Measurements from ENCODE around the gene ENG.

Gene ENG

DNA sequence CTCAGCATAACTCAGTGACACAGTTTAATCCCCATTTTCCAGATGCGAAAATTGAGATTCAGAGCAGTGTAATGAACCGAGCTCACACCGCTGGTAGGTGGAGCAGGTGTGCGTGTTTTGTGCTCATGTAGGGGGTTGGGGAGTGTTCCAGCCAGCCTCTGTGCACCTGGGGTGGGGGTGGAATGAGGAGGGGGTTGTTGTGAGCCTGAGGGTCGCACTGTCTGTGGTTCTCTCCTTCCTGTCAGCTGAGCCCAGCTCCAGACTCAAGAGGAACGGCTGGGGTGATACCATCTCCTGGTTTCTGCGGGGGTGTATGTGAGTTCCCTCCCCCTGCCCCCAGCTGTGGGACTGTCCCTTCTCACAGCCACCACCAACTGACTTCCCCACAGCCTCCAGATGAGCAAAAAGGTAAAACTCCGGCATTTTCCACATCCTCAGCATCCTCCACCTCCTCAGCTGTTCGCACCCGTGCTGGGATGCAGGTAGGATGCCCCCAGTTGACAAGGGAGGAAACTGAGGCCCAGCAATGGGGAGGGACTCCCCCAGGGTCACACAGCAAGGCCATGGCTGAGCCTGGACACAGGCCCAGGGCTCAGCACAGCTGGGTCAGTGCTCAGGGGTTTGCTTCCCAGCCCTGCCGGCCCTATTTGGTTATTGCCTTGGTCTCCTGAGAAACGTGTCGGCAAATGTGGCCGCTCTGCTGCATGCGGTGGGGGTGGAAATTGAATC, 78.1 kb downstream of the ENG start:
- peak; percentile 69 for DNase-seq (ENCODE audit: low read depth)

DNA sequence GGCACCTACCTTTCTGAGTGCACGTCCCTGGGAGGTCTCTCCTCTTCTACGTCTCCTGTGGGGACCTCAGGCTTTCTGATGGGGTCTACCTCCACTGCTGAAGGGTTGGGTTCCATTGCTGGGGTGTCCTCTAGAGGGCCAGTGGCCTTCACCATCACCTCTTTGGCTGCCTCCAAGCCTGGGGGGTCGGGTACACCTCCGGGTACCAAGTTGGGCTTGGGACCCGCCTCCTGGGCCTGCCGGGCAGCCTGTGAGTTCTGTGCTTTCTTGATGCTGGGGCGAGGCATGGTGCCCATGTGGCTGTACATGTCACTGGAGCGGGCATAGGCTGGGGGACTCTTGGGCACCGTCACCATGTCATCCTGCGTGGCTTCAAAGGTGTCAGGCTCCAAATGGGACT, 80.5 kb downstream of the ENG start:
- no peak for DNase-seq (ENCODE audit: low read depth)

DNA sequence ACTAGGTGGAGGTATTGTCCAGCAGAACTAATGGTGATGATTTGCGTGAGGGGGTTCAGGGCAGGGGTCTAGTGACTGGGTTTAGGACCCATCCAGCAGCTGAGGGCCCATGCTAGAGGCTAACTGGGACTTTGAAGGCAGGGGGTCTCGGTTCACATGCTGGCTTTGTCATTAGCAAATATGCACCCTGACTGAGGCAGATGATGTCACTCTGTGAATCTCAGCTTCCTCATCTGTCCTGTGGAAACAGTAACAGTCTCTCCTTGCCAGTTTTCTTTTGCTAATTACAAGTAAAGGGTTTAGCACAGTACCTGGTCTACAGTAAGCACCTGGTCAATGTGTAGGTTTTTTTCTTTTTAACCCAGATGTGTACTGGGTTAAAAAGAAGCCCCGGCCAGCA, 81.2 kb downstream of the ENG start:
- DNase-seq (ENCODE audit: low read depth), result no peak

DNA sequence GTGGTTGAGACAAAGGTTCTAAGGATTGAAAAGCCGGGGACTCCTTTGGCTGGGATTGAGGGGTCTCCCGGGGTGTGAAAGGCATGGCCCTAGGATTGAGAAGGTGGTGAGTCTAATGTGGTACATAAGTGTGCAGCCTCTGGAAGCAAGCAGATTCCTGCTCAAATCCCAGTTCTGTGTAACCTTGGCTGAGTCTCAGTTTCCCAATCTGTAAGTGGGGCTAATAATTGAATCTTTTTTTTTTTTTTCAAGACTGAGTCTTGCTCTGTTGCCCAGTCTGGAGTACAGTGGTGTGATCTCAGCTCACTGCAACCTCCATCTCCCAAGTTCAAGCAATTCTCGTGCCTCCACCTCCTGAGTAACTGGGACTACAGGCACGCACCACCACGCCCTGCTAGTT, 81.9 kb downstream of the ENG start:
- DNase-seq (ENCODE audit: low read depth), result no peak

DNA sequence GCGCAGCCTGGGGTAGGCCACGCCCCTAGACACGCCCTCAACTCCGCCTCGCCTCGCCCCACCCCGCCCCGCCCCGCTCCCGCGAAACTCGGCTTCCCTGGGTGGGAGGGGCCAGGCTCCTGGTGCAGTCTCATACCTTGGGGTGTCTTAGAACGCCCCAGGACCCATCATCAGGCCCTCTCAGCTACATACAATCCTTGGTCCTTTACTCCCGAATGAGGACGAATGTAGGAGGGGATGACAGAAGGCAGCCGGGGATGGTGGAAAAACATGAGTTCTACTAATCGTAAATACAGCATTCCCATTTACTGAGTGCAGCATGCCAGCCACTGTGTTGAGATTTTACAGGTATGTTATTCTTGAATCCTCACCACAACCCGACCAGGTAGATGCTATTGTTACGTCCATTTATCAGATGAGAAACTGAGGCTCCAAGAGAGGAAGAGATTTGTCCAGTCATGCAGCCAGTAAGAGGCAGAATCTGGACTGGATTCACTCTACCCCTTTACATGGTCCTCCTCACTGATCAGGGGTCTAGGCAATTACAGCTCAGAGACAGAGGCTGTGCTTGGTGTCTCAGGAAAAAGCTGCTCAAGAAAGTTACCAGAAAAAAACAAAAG, 82.8 kb downstream of the ENG start:
- DNase-seq (ENCODE audit: low read depth), result no peak

DNA sequence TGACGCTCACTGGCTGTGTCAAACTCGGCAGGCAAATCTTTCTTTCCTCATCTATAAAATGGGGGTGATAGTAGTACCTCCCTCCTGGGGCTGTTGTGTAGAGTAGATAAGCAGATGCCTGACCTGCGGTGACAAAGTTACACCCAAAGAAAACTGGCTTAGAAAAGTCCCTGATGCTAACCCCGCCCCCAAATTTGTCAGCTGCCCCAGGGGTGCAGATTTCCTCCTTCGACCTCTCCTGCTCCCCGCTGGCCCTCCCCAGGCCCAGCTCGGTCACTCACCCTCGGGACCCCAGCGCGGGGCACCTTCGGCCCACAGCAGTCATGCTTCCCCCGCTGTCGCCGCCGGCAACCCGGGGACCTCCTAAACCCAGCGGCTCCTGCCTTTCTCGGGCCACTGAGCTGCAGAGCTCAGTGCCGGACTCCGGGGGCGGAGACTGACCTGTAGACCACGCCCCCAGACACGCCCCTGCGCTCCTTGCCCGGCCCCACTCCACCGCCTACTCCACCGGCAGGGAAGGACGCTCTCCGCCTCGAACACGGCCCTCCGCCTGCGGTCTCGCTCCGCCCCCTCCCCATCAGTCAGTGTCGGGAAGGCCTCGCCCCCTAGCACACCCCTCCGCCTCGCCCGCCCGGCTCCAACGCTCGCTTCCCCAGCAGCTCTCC, 83.4 kb downstream of the ENG start:
- DNase-seq (ENCODE audit: low read depth), result peak; percentile 96

DNA sequence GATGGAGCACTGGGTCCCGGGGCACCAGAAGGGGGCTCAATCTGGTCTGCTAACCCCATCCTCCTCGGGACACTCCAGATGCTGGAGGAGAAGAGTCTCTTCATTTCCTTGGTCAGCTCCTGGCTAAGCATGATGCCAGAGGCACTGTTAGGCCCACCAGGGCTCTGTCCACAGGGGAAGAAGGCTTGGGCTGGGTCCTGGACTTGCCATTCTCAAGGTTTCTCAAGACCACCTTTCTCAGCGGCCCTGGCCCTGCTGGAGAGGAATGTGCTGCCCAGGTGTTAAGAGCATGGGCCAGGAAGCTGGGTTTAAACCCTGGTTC, 83.9 kb downstream of the ENG start:
- no peak for DNase-seq (ENCODE audit: low read depth)

DNA sequence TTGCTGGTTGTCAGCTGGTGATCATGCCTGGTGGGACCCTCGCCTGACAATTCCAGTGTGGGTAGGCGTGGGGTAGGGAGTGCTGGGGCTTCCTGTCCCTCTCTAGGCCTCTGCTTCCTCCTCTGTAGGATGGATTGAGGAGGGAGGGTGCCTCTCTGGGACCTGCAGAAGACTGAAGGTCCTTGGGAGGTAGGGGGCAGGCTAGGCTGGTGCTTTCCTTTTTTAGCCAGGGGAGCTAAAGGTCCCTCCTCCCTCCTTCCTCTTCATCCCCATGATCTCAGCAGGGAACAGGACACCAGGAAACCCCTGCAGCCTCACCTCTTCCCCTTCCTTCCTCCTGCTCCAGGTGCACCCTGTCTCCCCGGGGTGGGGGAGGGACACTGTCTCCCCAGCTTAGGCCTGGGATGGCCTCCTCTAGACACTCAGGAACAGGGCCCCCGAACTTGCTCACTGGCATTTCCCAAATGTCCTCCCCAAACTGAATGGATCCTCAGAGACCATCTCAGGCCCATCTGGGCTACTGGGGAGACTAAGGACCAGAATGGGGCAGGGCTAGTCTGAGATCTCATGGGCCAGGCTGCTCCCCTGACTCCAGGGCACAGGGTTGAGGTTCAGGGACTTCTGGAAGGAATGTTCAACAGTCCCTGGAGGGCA, 84.4 kb downstream of the ENG start:
- no peak for DNase-seq (ENCODE audit: low read depth)

DNA sequence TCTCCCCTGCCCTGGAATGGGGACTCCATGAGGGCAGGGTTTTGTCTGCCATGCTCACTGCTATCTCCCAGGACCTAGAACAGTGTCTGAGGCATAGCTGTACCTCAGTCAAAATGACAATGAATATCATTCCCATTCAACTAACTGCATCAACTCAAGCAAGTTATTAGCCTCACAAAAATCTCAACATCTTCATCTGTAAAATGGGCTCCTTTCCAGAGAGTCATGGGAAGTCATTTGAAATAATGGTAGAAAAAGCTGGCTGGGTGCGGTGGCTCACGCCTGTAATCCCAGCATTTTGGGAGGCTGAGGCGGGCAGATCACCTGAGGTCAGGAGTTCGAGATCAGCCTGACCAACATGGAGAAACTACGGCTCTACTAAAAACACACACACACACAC, 85.4 kb downstream of the ENG start:
- DNase-seq (ENCODE audit: low read depth), result no peak

DNA sequence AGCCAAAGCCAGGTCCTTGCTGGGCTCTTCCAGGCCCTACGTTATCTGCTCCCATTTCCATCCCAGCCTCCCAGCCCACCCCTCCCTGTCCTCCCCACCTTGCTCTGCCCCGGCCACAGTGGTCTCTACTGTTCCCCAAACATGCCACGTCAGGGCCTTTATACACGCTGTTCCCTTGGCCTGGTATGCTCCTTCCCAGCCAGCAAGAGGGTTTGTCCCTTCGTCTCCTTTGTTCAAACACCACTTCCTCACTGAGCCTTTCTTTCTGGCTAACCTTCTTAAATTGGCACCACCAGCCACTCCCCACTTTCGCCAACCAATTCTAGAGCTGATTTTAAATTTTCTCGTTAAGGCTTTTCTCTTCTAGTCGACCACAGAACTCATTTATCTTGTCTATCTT, 85.8 kb downstream of the ENG start:
- DNase-seq (ENCODE audit: low read depth), result no peak

DNA sequence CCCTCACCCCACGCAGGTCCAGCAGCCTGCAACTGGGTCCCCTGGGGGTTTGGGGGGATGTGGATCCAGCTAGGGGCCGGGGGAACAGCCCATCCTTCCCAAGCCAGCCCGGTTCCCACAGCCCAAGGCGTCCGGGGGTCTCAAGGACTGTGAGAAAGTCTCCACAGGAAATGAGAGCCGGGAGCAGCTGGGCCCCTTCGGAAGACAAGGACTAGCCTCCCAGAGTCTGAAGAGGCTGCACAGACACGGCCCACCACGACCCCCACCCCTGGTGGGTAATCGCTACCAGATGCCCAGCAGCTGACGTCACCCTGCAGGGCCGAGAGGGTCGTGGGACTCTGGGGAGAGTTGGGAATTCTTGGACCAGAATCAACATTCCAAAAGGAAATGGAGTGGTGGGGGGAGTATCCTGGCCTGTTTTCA, 86.5 kb downstream of the ENG start:
- DNase-seq (ENCODE audit: low read depth), result no peak

DNA sequence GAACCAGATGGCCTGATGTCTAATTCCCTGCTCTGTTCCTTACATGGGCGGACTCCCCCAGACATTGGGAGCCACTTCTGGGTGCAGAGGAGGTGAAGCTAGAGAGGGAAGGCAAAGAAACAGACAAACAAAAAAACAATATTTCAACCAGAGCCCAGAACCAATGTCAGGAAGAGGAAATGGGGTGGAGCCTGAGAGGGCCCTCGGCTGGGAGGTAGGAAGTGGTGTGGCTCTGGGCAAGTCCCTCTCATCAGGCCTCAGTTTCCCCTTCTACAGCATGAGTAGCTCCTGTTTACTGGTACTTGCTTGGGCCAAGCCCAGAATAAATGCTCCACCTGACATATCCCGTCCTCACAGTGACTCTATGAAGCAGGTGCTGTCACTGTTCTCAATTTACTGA, 87.0 kb downstream of the ENG start:
- no peak for DNase-seq (ENCODE audit: low read depth)

DNA sequence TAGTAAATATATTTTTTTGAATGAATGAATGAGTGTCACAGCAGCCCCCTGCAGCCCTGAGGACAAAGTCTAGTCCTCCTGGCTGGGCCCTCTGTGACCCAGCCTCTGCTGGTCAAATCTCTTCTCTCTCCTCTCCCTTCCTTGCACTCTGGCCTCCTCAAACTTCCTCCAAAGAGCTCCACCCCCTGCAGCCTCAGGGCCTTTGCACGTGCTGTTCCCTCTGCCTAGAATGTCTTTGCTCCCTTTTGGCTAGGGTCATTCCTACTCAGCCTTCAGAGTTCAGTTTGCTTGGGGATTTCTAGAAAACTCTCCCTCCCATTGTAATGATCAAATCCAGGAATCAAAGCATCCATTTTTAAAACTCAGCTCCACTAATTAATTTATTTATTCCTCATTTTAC, 89.0 kb downstream of the ENG start:
- no peak for DNase-seq (ENCODE audit: low read depth)

All from stimulated activated CD4-positive, alpha-beta T cell treated with anti-CD3 and anti-CD28 coated beads, Interleukin-2, amount 100 ng/mL, for 4 hours (primary cell).